GM12801 (cell line): ENCODE data around the gene MYCBP2.

Source experiments
- TF ChIP-seq, protein P1 (sequence below): IDR thresholded peaks from one replicate; pipeline ENCODE4 v1.5.1; 2011; ENCODE audit warnings: control low read depth; ENCODE audit not compliant: insufficient read length; ENCODE audit errors: extremely low read depth

Gene MYCBP2

DNA sequence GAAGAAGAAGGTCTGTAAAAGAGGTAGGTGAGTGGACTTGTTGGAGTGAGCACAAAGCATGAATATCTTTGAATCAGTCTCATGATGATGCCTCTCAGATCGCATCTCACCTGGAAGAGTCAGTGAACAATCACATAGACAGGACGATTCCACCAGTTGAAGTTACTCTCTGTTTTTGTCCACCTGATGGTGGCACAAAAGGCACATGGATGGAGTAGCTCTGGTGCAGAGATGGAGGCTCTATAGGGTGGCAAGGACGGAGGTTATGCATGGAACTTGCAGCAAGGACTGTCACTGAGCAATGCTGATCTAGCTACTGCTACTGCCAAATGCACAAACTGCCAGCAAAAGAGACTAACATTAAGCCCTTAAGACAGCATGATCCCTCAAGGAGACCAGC is 10.3 kb upstream of the MYCBP2 start:
- TF ChIP-seq, protein P1, sequence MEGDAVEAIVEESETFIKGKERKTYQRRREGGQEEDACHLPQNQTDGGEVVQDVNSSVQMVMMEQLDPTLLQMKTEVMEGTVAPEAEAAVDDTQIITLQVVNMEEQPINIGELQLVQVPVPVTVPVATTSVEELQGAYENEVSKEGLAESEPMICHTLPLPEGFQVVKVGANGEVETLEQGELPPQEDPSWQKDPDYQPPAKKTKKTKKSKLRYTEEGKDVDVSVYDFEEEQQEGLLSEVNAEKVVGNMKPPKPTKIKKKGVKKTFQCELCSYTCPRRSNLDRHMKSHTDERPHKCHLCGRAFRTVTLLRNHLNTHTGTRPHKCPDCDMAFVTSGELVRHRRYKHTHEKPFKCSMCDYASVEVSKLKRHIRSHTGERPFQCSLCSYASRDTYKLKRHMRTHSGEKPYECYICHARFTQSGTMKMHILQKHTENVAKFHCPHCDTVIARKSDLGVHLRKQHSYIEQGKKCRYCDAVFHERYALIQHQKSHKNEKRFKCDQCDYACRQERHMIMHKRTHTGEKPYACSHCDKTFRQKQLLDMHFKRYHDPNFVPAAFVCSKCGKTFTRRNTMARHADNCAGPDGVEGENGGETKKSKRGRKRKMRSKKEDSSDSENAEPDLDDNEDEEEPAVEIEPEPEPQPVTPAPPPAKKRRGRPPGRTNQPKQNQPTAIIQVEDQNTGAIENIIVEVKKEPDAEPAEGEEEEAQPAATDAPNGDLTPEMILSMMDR = no peak

DNA sequence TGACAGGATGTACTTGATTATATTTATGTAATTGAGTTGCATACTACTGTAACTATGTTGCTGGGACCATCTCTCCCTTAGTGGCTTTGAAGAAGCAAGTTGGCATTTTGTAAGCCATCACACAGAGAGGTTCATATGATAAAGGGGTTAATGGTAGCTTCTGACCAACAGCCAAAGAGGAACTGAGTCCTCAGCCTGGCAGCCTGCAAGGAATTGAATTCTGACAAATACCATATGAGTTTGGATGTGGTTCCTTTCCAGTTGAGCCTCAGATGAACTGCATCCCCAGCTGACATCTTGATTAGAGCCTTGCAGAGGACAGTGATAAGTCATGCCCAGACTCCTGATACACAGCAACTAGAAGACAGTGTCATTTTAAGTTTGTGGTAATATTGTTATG is 8.6 kb upstream of the MYCBP2 start:
- TF ChIP-seq, protein P1 = no peak

DNA sequence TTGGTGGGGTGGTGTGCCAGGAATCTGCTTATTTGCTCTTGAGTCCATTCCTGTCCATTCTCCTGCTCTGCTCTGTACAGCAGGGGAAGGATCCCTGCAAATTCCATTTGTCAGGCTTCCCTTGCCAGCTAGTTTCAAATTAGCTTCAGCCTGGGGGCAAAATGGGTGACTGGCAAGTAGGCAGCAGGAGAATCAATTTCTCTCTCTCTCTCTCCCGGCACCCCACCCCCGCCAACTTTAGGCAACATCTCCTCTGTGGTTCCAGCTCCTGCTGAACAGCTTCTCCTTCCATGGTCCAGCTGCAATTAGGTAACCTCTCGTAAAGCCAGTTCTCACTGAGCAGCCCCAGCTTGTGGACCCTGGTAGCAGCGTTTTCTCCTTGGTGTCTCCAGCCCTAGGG is 6.7 kb upstream of the MYCBP2 start:
- TF ChIP-seq, protein P1 = no peak

DNA sequence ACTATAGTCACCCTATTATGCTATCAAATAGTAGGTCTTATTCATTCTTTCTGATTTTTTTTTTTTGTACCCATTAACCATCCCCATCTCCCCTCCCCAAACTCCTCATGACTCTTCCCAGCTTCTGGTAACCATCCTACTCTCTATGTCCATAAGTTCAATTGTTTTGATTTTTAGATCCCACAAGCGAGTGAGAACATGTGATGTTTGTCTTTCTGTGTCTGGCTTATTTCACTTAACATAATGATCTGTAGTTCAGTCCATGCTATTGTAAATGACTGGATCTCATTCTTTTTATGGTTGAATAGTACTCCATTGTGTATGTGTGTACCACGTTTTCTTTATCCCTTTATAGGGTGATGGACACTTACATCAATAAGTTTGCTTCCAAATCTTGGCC is 4.5 kb upstream of the MYCBP2 start:
- TF ChIP-seq, protein P1 = no peak

DNA sequence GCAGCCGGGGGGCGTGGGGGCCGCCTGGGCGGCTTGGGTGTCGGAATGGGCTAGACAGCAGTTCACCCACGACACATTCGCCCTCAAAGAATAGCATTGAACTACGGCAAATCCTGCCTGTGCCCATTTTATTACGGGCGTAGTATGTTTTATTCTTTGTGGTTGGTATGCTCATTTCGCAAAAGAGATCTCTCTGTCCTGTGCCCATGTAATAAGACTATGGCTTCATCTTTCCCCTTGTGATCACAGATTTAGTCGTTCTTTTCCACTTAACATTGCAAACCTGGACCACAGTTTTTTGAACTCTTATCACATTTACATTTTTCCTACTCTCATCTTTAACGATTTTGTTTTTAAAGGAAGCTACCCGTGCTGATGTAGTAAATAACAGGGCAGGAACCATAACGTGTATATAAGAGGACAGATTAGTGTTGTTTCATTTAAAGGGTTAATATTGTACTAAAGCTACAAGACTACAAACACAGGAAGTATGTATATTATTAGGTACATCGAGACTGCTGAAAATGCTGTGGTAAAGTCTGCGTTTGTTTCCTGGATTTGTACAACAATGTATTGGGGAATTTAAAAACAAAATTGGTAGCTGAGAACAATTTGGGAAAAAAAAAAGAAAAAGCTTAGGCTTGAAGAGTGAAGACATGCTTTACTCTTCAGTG is 3.2 kb upstream of the MYCBP2 start:
- TF ChIP-seq, protein P1 = no peak

DNA sequence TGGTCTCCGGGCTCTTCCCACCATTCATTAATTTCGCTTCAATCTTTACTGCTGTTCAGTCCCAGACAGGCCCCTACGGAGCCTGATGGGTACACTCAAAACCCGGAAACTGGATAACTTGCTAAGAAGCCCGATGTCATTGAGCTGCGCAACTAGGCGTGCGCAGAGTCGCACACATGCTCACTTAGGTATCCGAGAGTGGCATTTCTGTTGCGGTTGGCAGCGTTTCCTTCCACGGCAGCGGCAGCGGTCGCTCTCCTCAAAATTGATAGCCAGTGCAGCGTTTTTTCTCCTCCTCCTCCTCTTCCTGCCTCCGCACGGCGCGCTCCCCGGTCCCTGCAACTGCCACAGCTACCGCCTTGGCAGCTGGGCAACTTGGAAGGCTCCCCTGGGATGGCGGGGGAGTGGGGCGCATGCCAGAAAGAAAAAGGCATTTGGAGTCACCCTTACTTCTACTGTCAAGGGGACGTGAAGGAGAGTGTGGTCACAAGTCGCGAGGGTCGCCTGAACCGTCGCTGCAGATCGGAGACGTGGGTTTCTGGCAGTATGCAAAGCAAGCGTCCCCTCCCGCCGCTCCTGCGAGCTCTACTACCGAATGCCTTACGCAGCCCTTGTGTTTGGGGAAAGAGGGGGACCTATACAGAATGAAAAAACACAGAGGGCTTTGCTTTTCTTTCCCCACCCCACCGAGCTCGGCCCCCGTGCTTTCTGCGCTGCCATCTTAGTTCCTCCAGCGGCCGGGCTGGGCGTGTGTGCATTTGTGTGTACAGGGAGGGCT is 2.4 kb upstream of the MYCBP2 start:
- TF ChIP-seq, protein P1 = no peak

DNA sequence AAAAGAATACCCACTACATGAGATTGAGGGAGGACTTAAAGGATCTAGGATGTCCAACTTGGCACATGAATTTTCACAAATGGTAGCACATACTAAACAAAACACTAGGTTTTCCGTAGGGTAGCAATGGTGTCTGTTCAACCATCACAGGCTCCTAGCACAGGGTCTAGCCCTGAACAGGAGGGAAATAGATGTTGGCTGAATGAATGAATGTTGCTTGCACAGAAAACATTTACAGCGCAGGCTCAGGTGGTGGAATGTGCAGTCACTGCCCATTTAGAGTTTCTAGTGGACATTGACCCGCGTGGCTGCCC is 1.9 kb upstream of the MYCBP2 start:
- TF ChIP-seq, protein P1 = no peak
